ENCODE measurements around the gene SORL1.
A peak's percentile ranks its signal among the peaks of the same experiment; 100 is the strongest.

SORL1 gene

DNA sequence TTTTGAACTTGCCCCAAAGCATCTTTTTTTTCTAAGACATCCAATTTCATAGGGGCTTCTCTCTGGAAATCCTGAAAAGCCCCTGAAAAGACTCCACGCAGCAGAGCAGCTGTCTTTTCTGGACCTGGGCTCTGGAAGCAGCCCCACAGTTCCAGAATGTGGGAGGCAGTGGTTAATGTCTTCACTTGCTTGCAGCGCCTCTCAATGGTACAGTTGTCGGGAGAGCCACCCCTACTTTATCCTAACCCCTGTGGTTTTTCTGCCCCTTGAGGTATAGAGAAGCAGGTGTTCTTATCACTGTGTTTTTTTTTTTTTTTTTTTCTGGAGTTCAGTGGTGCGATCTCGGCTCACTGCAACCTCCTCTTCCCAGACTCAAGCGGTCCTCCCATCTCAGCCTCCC, 84.0 kb downstream of the SORL1 start:
- no peak for DNase-seq

DNA sequence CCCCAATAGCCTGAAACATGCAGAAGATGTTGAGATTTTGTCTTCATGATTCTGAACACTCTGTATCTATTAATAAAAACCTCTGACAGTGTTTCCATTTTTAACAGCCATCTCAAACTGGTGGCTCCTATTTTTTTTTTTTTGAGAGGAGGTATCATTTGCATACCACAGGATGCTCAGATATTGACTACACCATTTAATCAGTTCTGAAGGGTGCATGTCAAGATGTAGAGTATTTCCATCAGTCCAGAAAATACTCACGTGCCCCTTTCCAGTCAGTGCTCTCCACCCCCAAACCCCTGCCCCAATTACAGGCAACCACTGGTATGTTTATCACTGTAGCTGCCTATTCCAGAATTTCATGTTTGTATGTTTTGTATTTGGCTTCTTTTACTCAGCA, 85.9 kb downstream of the SORL1 start:
- no peak for DNase-seq

DNA sequence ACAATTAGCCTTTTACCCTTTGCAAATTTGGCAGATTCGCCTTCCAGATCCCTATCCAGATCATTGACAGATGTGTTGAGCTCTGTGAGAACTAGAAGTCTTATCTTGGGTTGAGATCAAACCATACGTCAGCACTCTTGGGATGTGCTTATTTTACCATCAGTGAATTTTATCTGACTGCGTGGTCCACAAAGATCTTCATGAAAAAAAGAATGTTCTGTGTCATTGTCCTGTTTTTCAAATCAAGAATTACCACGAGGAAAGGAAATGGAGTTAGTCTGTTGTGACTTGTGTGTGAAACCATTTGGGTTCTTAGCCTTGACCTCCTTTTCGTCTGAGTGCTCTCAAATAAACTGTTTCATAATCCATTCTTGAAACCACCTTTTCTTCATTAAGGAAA, 86.9 kb downstream of the SORL1 start:
- no peak for DNase-seq

DNA sequence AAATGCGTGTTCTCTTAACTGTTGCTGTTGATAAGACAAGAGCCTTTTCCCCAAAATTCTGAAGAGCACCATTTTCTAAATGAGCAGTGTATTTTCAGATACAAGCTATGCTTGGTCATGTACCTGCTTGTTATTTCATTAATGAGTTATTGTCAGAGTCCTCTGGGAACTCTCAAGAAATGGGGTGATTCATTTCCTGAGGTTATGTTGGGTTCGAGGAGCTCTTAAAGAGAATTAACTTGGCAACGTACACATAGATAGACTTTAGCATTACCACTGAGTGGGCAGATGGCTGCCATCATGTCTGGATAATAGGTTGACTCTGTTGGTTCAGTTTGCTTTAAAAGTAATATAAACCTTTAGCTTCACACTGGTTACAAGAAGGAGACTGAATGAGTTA, 88.5 kb downstream of the SORL1 start:
- no peak for DNase-seq

DNA sequence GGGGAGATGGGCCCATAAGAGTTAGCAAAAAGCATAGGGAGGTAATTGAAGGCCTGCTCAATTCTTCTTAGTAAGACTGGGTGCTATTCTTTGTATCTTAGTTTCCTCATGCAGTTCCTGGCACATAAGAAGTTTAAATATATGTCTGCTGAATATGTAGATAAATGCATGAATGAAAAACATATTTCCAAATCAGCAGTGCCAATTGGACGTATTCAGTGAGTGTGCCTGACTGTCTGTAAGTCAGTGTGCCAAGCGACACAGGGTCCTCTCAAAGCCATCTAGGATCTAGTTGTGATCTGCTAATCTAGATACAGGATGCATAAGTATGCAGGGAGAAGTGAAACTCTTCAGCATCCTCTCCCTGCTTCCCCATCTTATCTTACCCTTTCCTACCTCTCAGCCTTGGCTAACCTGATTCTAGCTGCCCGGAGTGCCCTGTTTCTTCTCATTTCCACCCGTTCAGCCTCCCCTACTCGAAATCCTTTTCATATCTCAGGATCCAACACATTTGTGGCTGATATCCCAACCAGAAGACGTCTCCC, 91.8 kb downstream of the SORL1 start:
- peak; percentile 20 for DNase-seq

DNA sequence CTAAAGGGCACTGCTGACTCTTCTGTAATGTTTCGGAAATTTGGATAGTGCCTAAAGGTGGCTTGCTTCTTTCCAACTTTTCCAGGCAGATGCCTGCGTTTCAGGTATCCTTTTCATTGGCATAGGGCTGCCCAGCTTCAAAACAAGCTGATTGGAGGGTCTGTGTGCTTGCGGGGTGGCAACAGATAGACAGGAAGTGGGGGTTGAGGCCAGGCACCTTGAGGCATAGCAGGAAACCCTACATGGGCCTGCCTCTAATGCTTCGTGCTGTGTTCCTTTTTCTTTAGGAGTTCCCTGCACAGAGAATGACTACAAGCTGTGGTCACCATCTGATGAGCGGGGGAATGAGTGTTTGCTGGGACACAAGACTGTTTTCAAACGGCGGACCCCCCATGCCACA, 92.8 kb downstream of the SORL1 start:
- no peak for DNase-seq

DNA sequence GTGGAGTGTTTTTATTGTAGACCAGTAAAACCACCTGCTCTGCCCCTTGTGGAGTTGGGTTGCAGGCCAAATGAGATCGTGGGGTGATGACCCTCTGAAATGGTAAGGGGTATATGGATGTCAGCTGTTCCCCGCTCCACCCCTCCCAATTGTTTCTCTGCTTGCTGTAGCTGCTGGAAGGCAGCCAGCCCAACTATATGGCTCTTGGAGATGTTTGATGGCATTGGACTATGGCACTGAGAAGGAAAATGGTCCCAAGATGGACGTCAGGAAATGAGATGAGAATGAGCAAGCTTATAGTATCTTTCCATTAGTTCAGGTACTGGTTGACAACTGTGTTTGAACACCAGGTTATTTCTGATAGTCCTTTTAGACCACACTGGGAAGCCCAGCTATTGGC, 95.5 kb downstream of the SORL1 start:
- no peak for DNase-seq

DNA sequence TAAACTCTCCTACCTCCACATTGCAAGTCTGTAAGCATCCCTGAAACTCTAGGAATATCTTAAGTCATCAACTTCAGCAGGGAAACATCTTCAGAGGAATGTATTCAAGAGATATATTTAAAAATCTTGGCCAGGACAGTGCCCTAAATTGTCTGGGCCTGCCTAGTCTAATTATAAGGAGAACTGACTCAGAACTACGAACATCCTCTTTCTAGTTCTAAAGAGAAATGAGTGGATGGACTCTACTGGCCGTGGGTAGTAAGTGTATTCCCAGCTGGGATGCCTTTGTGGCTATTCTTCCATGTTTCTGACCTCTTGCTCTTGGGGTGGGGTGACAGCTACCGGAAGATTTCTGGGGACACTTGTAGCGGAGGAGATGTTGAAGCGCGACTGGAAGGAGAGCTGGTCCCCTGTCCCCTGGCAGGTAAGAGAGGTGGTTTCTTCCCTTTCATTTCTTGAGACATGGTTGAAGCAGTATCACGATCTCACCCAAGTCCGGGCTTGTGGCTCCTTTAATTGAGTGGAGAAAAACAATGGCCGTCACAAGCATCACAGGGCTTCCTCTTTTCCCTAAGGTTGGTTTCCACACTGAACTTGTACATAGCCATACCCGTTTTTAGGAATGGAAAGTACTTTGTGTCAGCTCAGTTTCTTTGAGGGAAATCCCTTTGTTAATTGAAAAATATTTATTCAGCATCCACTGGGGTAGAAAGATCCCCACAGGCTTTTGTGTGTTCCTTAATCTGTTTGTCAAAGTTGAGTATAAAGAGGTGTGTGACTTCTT, 98.3 kb downstream of the SORL1 start:
- DNase-seq = peak; percentile 49

DNA sequence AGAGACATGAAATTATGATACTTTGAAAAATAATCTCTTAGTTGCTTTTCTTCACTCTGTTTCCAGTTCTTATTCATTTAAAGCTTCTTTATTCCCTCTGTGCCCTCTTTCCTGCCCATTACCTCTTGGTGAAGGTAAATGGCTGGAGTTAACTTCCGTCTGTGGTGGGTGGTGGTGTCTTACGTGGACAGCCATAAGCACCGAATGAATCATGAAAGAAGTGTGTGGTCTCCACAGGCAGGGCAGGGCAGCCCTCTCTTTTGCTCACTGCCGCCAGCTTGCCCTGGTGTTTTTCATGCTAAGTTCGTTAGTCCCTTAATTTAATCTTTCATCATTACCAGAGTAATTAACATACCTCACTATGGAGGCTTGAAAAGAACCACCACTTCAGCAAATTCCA, 99.3 kb downstream of the SORL1 start:
- no peak for DNase-seq

DNA sequence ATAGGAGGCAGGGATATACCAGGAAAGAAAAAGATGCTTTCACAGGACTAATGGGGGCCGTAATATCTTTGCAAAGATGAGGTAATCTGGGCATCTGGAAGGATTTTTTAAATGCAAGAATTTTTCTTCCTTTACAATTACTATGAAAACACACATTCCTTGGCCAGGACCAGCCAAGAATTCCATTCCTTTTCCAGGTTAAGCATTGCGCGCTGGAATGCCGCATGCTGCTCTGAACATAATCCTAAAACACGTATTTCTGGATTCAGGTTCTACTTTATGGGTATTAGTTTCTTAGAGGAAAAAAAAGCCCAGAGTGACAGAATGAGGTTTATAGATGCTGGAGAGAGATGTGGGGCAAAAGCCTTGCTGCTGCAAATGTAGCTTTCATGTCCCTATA, 100.0 kb downstream of the SORL1 start:
- no peak for DNase-seq

DNA sequence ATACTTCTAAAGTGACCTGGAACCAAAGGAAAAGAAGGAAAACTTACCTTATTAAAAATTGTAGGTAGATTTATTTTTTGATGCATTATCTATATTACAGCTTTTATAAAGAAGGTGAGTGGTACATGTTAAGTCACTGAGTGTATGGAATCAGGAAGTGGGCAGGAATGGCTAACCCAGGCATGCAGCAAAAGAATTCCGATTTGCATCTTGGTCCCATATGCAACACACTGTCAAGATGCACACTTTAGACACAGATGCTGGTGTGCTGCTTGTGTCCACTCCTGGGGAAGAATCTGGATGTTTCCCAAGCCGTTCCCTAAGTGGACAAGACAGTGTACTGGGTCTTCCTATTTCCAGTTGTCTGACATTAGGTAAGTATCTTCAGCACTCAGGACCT, 100.5 kb downstream of the SORL1 start:
- no peak for DNase-seq

DNA sequence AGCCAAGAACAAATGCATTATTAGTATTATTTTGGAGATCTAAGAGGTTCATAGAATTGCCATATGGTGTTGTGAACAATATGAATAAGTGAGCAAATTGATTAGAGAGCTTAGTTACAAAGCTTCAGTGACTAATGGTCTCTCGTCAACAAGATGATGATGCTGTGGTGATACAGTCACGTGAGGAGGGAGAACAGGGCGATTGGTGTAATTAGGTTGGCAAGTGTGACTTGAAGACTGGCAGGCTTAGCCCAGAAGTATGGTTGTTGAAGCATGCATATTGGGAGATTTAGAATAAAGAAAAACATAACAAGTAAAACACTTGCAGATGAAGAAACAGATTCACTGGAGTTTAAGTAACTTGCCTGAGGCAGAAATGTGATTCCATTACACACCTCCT, 101.3 kb downstream of the SORL1 start:
- DNase-seq = no peak

DNA sequence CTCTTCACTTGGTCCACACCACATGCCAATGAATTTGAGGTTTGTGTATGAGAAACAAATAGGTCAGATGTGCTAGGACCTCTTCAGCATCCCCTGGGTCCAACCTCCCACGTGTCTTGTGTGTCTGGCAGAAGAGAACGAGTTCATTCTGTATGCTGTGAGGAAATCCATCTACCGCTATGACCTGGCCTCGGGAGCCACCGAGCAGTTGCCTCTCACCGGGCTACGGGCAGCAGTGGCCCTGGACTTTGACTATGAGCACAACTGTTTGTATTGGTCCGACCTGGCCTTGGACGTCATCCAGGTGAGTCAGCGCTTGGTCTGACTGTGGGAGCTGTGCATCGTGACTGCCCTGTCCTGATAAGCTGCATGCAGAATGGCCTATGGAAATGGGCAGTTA, 101.7 kb downstream of the SORL1 start:
- DNase-seq = no peak

DNA sequence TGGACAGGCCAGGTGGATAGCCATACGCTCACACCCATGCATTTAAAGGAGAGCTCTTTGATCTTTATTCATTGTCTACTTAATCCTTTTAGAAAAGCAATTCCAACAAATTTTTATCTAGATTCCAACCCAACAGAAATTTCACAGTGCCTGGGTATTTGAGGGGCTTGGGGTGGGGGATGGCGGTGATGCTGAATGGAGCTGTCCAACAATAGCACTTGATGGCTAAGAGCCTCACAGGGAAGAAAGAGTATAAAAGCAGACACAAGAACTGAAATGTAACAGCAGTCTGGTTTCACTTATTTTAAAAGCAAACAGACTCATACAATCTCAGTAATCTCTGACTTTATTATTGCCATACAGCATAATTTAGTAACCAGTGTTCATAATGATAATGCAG, 102.4 kb downstream of the SORL1 start:
- DNase-seq = no peak

DNA sequence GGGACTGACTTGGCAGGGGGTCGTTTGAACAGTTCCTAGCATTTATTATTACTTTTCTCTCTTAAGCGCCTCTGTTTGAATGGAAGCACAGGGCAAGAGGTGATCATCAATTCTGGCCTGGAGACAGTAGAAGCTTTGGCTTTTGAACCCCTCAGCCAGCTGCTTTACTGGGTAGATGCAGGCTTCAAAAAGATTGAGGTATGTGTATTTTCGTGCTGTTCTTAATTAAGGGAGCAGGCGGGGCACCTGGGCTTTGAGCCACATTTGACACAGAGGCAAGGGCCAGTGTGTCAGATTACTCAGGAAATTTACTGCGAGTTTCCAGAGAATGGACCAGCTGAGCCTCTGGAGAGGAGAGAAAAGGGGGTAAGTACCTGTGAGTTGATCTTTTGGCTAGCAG, 103.0 kb downstream of the SORL1 start:
- no peak for DNase-seq

DNA sequence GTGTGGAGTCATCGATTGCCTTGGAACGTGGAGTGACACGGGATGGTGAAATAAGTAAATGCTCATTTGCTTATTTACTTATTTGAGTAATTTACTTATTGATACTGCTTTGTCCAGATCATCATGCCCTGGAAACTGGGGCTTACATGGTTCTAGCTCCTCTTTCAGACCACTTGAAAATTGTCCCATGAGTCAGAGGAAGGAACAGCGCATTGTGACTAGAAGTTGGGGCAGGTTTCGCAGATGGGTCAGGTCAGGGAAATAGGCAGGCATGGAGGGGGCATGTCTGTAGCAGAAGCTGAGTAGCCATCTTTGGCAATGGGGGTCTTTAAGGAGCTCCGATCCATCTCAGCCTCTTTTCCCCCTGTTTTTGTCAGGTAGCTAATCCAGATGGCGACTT, 104.8 kb downstream of the SORL1 start:
- no peak for DNase-seq

DNA sequence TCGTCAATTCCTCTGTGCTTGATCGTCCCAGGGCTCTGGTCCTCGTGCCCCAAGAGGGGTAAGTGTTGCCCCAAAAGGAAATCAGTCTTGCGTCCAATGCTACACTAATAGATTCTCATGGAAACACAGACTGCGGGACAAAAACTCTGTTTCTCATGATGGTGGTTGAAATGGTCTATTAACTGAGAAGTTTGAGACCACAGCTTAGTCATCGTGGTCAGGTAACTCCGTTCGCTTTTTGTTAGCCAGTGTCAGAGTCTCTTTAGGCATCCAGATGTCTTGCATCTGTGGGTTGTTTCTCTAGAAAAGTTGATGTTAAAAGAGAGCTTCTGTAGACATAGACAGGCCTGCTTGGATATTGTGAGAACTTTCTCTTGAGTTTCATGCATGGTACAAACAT, 105.2 kb downstream of the SORL1 start:
- peak; percentile 57 for DNase-seq

DNA sequence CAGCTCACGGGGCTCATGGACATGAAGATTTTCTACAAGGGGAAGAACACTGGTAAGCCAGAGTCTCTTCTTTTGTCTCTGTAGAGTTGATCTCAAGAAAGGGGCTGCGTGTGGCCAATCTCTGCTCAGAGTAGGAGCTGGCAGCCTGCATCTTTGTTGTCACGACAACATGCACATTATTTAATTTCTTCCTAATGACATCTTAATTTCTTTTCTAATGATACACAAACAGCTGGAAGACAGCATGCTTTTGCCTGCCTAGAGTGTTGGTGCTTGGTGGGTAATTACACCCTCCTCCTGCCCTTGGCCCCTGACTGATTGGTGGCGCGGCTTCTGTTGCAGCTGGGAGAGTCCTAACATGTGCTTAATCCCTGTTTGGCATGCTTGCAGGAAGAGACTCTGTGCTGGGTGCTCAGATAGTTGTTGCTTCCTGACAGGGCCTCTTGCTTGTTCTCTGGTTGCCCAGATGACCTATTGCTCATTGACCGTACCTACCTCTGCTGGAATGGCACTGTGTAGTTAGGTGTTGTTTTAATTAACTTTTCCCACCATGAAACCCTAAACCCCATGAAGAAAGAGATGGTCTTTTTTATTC, 107.6 kb downstream of the SORL1 start:
- DNase-seq = no peak

DNA sequence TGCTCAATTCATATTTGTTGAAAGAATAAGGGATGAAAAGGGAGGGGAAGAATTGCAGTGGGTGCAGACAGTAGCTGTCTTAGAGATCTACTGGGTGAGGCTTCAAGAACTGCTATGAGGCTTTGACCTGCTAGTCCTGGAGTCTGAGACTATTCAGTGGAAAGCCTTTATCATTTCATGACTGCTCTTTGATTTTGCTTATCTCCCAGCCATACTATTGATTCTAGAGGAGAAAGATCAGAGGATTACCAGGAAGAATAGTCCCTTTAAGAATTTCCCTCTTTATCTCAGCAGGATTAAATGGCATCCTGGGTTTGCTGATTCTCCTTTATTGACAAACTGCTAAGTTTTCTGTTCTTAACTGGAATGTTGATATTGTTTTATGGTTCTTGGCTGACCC, 108.1 kb downstream of the SORL1 start:
- DNase-seq = no peak

DNA sequence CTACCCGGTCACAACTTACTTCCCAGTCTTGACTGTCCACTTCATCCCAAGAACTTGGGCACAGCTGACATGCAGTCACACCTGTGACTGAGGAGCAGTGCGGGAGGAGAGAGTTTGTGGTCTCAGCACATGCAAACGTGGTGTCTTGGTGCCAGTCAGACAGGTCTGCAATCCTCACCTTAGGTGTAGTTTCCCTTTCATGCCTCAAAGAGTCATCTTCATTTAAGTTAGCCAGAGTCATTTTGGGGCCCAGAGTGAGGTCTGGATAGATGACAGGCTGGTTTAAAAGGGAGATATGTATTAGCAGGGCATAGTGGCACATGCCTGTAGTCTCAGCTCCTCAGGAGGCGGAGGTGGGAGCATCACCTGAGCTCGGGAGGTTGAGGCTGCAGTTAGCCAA, 109.1 kb downstream of the SORL1 start:
- DNase-seq = no peak

DNA sequence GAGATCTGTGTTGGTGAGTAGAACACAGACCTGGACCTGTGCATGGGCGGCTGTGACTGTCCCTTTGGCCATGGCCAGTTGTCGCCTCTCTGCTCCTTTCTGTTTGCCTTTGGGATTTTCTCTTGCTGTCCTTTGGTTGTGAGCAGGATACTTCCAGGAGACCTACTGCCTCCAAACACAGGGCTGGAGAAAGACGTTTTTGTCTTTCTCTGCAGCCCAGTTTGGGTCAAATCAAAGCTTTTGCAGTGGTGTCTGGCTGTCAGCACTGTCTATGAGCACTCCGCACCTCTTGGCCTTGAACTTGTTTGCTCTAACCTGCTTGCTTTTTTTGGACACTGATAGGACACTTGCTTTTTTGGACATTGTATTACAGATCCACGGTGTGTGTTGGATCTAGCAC, 109.6 kb downstream of the SORL1 start:
- no peak for DNase-seq

DNA sequence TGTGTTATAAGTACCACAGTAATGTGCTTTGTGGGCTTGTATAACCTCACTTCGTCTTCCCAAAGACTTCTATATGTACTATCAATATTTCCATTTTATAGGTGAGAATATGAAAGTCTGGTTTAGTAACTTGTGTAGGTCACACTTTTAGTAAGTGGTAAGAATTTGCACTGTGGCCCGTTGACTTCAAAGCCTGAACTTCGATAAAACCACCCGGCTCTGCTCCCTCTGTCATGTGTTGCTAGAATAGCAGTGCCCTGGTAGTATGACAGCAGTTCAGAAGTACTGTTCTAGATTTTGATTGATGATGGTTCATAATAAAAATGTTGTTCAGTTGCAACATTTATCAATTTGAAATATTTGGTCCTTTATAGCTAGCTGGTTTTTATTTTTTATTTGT, 110.9 kb downstream of the SORL1 start:
- DNase-seq = no peak

DNA sequence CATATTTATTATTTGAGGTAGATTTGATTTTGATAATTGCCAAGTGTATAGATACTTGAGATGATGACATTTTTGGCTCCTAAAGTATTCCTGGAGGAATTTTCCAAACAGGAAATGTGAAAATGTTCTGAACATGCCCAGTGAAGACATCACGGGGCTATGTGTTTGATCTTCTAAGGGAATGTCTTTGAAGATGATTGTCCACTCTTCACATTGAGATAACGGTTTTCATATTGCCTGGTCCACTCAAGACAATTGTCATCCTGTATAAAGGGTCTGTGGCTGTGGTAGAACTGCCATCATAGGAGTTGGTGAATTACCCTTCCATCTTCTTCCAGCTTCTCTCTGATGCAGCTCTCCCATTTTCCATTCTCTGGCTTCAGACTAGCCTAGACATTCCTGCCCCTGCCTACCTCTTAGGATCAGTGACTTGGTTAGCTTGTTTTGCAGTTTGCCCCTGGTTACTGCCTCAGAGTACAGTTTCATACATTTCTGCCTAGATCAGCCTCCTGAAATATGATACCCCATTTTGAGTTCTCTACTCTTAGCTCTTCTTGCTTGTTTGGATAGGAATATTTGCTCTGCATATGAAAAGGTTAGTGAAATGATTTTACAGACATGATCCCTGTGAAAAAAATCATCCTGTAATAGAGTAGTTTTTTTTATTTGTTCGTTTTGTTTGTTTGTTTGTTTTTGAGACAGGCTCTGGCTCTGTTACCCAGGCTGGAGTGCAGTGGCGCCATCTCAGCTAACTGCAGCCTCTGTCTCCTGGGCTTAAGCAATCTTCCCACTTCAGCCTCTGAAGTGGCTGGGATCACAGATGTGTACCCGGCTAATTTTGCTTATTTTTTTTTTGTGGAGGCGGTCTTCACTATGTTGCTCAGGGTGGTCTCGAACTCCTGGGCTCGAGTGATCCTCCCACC, 112.0 kb downstream of the SORL1 start:
- DNase-seq = no peak

Data from MV-4-11 (cell line).